GM21367 (cell line): ENCODE data around the gene ACBD6.

Experiments
- ATAC-seq: cut with Tn5 transposase; IDR thresholded peaks from one replicate; pipeline ENCODE4 v1.9.1; 2021; ENCODE audit not compliant: unreplicated experiment

ACBD6 gene

DNA sequence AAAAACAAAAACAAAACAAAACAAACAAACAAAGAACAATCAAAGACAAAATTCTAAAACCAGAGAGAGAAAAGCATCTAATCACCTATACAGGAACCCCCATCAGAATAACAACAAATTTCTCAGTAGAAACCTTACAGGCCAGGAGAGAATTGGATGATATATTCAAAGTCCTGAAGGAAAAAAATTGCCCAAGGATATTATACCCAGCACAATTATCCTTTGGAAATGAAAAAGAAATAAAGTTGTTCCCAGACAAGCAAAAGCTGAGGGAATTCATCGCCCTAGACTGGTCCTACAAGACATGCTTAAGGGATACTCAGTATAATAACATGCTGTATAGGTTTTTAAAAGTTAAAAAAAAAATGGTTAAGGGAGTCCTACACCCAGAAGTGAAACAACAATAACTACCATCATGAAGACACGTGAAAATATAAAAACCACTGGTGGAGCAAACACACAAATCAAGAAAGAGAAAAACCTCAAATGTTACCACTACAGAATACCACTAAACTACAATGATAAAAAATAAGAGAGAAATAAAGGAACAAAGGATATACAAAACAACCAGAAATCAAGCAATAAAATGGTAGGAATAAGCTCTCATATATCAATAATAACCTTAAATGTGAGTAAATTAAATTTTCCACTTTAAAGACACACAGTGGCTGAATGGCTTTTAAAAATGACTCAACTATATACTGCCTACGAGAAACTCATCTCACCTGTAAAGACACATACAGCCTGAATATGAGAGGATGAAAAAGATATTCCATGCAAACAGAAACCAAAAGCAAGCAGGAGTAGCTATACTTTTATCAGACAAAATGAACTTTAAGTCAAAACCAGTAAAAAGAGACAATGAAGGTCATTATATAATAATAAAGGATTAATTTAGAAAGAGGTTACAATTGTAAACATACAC is 121.9 kb downstream of the ACBD6 start:
- ATAC-seq: no peak

DNA sequence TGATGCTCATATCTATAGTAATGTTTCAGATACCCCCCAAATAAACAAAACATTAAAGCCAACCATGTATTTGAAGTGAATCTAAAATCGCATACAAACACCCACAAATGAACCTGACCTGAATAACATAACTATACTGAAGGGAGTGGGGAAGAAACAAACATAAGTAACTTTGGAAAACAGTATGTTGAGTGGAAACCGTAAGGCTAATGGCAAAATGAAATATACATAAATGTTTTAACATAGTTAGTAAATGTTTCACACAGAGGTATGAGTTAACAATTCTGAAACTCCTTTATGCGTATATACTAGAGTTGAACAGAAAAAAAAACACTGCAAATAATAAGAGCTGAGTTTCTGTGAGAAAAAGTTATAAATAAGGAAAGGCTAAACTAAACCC is 125.6 kb downstream of the ACBD6 start:
- ATAC-seq: no peak

DNA sequence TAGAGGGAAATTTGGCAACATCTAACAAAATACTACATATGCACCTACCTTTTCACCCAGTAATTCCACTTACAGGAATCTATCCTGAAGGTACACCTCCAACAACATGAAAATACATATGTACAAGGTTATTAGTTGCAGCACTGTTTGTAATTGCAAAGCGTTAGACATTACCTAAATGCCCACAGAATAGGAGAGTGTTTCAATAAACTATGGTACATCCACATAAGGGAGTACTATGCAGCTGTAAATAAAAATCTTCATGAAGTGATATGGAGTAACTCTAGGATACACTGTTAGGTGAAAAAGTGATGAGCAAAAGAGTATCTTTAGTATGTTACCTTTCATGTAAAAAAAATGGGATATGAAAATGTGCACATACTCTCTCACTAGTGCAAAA is 126.1 kb downstream of the ACBD6 start:
- ATAC-seq: no peak

DNA sequence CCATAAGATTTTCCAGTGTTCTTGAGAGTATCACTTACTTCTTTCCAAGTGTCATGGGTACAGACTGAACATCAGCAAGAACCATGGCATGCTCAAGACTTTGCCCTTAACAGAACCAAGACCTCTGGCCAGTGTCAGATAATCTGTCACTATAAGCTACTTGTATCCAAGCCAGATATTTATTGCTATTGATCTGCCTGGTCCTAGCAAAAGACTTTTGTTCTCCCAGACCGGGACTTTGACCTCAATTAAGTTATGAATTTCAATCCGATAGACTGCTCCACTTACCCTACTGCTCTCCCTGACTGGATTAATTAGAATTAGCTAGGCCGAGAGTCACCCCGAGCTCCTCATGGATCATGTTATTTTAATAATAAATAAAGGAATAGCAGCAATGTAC is 129.6 kb downstream of the ACBD6 start:
- ATAC-seq: no peak

DNA sequence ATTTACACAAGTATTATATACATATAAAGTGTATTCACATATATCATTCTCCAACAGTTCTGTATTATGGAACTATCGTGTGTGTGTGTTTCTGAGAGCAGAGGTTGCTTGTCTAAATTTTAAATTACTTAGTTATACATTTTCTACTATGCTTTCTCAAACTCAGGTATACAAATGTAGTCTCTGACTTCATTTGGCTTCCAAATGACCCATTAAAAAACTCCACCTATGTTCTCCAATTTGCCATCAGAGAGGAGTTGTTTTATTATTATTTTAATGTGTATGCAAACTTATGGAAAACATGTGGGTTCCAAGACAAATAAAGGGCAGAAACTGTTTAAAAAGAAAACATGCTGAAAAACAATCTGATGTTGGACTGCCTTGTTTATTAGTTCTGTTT is 131.8 kb downstream of the ACBD6 start:
- no peak for ATAC-seq

DNA sequence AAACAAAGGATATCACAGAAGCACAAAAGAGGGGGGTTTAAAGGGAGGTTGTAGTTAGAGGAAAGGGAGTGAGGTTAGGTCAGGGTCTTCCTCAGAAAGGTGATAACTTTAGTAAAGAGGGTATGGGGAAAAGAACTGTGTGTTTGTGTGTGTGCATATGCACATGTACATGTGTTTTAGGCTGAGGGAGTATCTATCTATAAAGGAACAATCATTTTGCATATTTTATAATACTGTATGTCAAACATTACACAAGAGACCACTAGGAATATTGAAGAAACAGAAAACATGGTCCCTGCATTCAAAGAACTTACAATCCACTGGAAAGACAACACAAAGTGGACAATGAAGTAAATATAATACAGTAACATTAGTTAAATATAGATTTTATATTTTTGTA is 132.2 kb downstream of the ACBD6 start:
- no peak for ATAC-seq

DNA sequence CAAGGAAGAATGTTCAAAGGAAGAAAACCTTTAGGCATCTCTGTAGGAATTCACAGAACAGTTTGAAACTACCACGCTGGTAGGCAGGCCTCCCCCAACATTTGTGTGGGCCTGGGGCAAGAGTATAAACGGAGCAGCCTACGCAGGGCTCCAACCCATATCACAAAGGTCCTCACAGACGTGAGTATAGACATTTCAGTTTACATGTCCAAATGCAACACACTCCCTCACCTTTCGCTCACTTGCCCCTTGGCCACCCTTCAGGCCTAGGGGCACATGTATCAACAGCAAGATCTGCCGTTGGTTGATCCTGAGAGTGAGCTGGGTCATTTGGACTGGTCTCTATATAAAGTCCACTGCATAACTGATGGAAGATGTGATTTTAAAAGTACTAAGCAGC is 133.3 kb downstream of the ACBD6 start:
- no peak for ATAC-seq

DNA sequence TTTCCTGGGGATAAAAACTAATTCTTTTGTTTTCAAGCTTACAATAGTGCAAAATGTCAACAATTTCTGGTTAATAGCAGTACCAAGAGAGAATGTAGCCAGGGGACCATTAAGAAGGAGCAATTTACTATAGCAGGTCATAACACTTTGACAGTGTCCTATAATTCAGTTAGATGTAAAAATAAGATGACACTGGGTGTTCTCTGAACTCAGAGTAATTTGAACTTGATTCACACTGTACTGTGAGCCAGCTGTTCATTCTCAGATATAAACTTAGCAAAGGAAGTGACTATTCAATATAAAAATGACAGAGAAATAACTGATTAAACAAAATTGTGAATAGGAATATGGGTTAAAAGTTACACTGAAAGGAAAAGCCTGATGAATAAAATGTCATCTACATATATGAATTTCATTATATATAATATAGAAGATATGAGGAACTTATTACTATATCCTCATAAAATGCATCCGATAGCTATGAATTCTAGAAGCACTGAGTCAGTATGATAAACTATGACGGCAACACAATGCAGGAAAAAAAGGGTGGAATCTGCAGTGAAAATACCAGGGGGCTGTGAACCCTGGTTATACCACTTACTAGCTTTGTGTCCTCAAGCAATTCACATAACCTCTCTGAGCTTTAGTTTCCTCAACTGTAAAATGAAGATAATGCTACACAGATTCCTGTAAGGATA is 135.9 kb downstream of the ACBD6 start:
- no peak for ATAC-seq

DNA sequence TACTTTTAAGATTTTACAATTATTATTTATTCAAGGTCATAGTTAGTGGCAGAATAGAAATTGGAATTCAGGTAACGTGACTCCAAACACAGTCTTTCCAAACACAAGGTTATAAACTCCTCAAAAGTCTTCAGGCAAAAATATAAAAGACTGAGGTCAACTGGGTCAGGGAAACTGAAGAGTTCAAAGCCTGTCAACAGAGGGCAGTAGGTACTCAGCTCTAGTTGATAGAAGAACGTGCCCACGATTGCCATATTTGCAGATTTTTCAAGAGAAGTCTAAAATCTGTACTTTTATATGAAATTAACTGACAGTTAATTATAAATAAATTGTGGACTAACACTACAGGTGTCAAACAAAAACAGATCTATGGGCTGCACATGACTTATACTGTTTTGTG is 137.3 kb downstream of the ACBD6 start:
- ATAC-seq: no peak

DNA sequence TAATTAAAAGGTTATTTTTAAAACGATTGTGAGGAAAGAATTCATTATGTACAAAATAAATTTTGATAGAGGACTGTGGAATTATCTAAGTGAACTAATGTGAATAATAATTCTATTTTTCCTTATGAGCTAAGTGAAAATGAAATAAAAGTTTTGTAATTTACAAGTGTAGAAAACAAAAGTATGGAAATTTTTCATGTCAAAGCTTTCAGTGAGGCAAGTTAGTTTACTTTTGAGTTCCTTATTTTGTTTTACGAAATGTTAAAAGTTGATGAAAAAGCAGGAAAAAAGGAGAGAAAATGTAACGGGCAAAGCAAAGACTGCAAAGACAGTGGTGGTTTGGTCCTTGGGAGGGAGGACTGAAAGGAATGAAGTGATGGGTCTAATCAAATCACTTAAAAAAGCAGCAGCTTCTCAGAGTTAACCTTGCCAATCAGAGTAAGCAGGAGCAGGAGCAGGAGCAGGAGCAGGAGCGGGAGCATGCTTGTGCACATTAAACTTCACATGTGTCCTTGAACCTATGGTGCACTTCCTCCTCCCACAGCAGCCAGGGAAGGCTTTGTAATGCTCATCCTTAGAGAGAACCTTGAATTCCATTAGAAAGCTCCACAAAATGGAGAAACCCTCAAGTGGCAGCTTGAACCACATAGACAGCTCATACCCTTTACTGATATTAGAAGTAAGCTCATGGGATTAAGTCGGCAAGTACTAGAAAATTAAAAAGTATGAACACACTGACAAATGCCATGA is 139.0 kb downstream of the ACBD6 start:
- ATAC-seq: no peak

DNA sequence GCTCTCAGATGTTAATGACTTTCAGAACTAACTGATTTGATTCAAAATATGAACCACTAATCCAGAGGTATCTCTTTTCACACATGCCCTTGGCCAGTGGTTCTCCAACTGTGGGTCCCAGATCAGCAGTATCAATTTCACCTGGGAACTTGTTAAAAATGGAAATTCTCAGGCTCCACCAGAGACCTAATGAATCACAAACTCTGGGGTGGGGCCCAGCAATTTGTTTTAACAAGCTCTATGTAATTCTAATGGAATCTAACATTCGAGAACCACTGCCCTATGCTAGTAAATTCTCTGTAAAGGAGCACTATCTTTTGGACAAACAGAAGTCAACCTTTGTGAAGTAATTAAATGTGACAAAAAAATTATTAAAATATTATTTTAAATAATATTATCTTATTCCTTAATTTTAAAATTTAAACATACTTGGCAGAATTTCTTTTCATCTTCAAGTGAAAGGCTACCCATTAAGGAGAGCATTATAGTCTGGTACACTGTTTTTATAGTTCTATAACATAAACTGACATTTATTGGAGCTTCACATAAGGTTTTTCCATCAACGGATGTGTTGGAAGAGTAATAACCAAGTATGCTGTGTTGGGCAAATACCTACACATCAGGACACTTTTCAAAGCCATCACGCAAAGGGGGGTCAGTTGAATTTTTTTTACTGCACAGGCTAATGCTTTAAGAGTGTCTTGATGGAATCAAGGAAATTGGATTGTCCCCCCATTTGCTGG is 141.9 kb downstream of the ACBD6 start:
- ATAC-seq: no peak

DNA sequence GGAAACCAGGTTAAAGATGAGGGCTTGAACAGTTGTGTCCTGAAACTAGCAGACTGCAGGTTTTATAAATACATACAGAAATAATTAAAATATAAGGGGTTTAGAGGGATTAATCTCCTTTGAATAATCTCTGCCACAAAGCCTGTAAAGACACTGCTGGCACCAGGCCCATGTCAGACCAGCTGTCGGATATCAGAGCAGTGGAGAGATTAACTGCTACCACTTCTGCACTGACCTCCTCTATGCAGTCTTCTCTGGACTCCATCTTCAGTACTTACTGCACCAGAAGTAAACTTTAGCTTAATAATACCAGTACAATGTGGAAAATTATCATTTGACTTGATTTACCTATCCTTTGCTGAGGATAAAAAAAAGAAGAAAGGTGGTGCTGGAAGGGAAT is 143.7 kb downstream of the ACBD6 start:
- no peak for ATAC-seq

DNA sequence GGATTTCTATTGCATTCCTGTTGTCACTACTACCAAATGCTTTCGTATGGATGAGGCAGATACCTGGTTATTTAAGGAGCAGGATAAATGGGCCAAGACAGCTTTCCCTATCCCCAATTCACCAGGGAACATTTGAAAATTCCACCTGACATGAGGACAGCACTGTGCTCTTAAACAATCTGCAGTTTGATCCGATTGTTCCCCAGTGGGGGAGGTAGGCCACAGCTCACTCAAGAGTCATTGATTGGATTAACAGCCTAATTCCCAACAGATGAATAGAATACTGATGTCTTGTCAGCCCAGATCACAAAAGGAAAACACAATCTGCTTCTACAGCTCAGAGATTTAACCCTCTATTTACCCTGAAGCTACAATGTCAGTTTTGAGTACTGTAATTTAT is 148.4 kb downstream of the ACBD6 start:
- ATAC-seq: no peak

DNA sequence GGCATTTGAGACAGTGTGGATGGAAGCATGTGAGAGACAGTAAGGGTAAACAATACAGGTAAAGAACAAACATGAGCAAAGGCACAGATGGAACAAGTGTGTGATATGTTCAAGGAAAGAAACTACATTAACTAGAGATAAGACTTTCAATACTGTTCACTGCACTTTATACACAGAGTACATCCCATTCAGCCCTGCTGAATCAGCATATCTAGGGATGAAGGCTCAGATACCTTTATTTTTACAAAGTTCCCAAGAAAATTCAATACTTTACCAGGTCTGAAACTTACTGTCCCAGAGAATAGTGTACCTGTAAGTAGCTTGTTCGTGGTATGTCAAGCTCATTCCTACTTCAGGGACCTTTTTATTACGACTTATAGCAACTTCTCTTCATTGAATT is 149.8 kb downstream of the ACBD6 start:
- ATAC-seq: no peak

DNA sequence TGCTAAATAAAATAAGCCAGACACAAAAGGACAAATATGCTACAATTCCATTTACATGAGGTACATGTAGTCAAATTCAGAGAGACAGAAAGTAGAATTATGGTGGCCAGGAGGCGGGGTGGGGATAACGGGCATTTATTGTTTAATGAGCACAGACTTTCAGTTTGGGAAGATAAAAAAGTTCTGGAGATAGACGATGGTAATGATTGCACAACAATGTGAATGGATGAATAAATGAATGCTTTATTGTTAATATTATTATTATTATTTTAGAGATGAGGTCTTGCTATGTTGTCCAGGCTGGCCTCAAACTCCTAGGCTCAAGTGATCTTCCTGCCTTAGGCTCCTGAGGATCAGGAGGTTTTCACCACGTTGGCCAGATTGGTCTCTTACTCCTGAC is 150.4 kb downstream of the ACBD6 start:
- no peak for ATAC-seq

DNA sequence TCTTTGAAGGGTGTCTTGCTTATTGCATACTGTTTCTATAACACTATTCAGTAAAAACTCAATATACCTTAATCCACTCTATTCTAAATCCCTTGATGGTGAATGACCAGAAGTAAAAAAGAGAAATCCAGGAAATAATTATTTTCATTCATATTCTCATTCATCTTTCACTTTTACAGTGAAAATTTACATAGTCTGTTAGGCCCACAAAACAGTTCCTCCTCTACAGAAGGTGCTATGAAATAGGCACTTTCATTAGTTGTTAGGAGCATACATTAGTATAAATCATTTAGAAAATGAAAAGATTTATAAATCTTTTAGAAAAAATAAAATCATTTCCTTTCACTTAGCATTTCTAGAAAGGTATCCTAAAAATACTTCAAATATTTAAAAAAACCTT is 157.2 kb downstream of the ACBD6 start:
- no peak for ATAC-seq

DNA sequence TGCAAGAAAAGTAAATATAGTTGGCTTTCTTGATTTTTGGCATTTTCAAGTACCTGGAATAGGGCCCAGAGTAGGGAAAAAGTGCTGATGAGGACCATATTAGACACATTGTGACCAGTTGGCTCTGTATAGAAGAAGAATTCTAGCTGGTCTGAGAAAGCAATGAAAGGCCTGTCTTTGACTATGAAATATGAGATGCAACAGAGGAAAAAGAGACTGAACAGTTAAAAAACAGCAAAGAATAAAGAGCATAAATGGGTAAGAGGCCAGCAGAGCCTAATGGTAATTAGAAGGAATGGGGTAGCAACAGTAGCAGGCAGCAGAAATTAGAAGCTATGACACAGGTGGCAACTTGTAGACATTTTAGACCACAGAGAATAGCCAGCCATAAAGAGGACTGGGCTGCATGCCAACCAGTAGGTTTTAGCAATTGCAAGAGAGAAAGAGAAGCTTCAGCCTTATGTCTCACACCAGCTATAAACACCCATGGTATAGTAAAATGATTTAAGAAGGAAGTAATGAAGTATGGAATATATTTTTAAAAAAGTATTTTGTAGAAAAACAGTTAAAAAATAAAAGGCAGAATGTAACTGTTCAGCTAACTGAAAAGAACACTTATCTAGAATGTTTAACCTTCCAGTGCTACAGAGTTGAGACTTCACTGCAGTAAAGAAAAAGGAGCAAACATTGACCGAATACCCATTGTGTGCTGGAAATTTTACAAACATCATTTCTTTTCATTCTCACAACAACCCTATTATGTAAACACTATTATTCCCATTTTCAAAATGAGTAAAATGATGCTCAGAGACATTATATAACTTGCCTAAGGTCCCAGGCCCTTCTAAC is 158.2 kb downstream of the ACBD6 start:
- peak; percentile 76 for ATAC-seq

DNA sequence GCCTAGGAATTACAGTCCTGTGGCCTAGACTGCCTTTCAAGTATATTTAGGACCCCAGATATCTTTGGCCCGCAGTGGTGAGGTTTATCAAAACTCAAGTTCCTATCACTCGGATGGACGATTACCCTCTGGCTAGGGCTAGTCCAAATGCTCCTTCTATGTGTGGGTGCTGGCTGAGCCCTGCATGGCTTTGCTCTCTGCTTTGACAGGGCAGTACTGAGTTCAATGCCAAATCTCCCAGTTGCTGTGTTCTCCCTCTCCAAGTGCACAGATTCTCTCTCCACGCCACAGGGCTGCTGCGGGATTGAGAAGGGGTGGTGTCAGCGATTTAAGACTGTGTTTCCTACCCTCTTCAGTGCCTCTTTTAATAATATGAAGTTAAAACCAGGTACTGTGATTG is 175.3 kb downstream of the ACBD6 start:
- ATAC-seq: no peak

DNA sequence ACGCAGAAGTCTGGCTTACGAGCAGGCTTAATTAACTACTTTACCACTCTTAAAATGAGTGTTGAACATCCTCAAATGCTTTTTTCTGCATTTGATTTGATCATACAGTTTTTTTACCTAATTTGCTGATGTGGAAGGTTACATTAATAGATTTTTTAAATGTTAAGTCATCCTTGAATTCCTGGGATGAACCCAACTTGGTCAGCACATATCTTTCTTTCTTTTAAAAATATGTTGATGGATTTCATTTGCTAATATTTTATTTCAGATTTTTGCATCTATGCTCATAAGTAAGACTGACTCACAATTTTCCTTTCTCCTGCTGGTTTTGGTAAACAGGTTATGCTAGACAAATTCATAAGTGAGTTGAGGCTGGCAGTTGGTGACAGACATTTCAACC is 189.5 kb downstream of the ACBD6 start:
- no peak for ATAC-seq
